Breast epithelium (tissue), 3 donors: ENCODE measurements around the gene CCDC180.

ENCODE experiments used
- CTCF ChIP-seq, 3 donors: fragments of 450-650 bp; IDR thresholded peaks; one replicate each; pipeline ENCODE4 v1.5.1; 2016 to 2017; ENCODE audit warnings: antibody characterized with exemption in 3 of 3, mild to moderate bottlenecking in 3 of 3, moderate library complexity in 3 of 3
- POLR2A ChIP-seq: fragments of 450-650 bp; IDR thresholded peaks from one replicate; pipeline ENCODE4 v1.6.1; 2016; ENCODE audit warnings: antibody characterized with exemption, mild to moderate bottlenecking, moderate library complexity

- no peak for TF ChIP-seq CTCF (IDR thresholded peaks at IDR 0.05)
- TF ChIP-seq POLR2A, result no peak
Observed at GRCh38 chr9:97305501-97306298, 1.8 kb upstream of the CCDC180 start.
